Measurements from ENCODE around the gene SEMA5A.

GRCh38 chr5:9415566-9415965, 130.3 kb downstream of the SEMA5A start:
- TF ChIP-seq GATA1 (IDR thresholded peaks at IDR 0.05; ENCODE audit: low read depth, low read length) (no peak), POLR2A (IDR thresholded peaks at IDR 0.05; ENCODE audit: low read length) (no peak)

Data from erythroblast (primary cell).